Heart right ventricle (tissue), 16 donors: Measurements from ENCODE around the gene PDK4. TPM values are rescaled to one million over a fixed set of nuclear protein-coding genes. Genes with fewer than 3 reads are reported as not detected.

Source experiments
- ATAC-seq, 8 donors: fragments of 200-7000 bp; cut with Tn5 transposase; one replicate each; pipeline ENCODE4 v1.9.1; 2020; ENCODE audit warnings: mild to moderate bottlenecking in 8 of 8, moderate library complexity in 8 of 8, moderate number of reproducible peaks in 1 of 8
- DNase-seq, 2 donors: peaks; one replicate each; pipeline ENCODE4 v3.0.0-alpha.2; 2020
- H3K27ac ChIP-seq, 10 donors: fragments of 200-600 bp; sonication (generic) in 2 of 10; one replicate each; pipeline versions ENCODE4 v1.5.0 to v1.8.0; 2020 to 2022; ENCODE audit warnings: mild to moderate bottlenecking in 3 of 10
- H3K27me3 ChIP-seq, 7 donors: fragments of 200-600 bp; one replicate each; pipeline ENCODE4 v1.8.0; 2021 to 2022; ENCODE audit warnings: mild to moderate bottlenecking in 2 of 7
- H3K36me3 ChIP-seq, 9 donors: fragments of 200-600 bp; sonication (generic) in 1 of 9; one replicate each; pipeline versions ENCODE4 v1.5.0 to v1.8.0; 2020 to 2022; ENCODE audit warnings: mild to moderate bottlenecking in 2 of 9
- H3K4me1 ChIP-seq, 9 donors: fragments of 200-600 bp; sonication (generic) in 1 of 9; one replicate each; pipeline versions ENCODE4 v1.5.0 to v1.8.0; 2020 to 2022; ENCODE audit warnings: mild to moderate bottlenecking in 4 of 9
- H3K4me3 ChIP-seq, 10 donors: fragments of 200-600 bp; sonication (generic) in 2 of 10; one replicate each; pipeline versions ENCODE4 v1.5.0 to v1.8.0; 2020 to 2022; ENCODE audit warnings: mild to moderate bottlenecking in 7 of 10, moderate library complexity in 2 of 10
- H3K9me3 ChIP-seq, 11 donors: fragments of 200-600 bp in 10 of 11; sonication (generic) in 2 of 11; one replicate each; pipeline versions ENCODE4 v1.5.0 to v1.8.0; 2013 to 2022; ENCODE audit warnings: mild to moderate bottlenecking in 2 of 11, control low read depth in 1 of 11, moderate library complexity in 1 of 11
- CTCF ChIP-seq, 9 donors: fragments of 200-600 bp; sonication (generic) in 2 of 9; IDR thresholded peaks; one replicate each; pipeline versions ENCODE4 v1.5.0 to v1.8.0; 2021 to 2022; ENCODE audit warnings: antibody characterized with exemption in 9 of 9, mild to moderate bottlenecking in 5 of 9, moderate library complexity in 1 of 9
- WGBS, 2 donors: extraction: QIAGEN DNeasy Blood & Tissue Kit; methylation state at CpG; one replicate each; pipeline ENCODE4 v1.1.7; 2013; ENCODE audit warnings: inconsistent platforms in 1 of 2; 5-methylcytosine and 5-hydroxymethylcytosine counted together
- intact Hi-C, 10 donors: fragments of 100-400 bp; cut with DNase I; formaldehyde crosslinking; loops; one replicate each; pipeline versions ENCODE4 v1.11.1 to v1.14.2; 2022
- long read RNA-seq, 3 donors: library from polyadenylated mRNA; unstranded; transcript quantifications; one replicate each; pipeline ENCODE4 v2.0.0, GENCODE V29; 2020 to 2021
- polyA plus RNA-seq, 2 donors: library from polyadenylated mRNA; stranded (reverse); fragments of 200-250 nt; gene quantifications; one replicate each; pipeline ENCODE4 v1.2.3, GENCODE V29; 2013
- total RNA-seq, 10 donors: library from RNA; stranded (reverse); fragmentation: NEBNext Ultra II Directional in 3 of 10; extraction: Animal tissue kit (Norgen Biotek cat#: 25700) in 3 of 10; gene quantifications; one replicate each; pipeline versions ENCODE4 v1.2.1 to v1.2.4, GENCODE V29; 2021 to 2023
- donor health status: Arrhythmogenic right ventricular cardiomyopathy.
- donor health status: ischemic (EF 13 %, LVEDD 7.1; RV severe dilation, severe dysfunction).
- donor health status: healthy with polysubstance abuse.
- donor health status: DM: no; HTN: yes; CAD: no.
- donor health status: DM: no; HTN: no; CAD: no.
- donor health status: ischemic (EF 25% LVEDD 6.9; RV normal size, moderate dysfunction).
- donor health status: ischemic (EF 25% LVEDD 5.7; RV mildly dilated, moderate dysfunction).
- donor health status: healthy.
- donor health status: DM: yes; HTN: yes; CAD: no.
- donor health status: Ischemic cardiomyopathy.
- donor health status: ischemic (EF 35%, LVEDD 5.7; RV mildly dilated, moderate dysfunction).
- donor health status: nonischemic (EF 11% LVEDD 7.7; RV severe dilation, severe dysfunction).
- donor health status: DM: yes; HTN: yes; CAD: no.
- donor health status: PGD.
- donor health status: ischemic (EF 29% LVEDD 5.4; RV normal size, mild dysfunction).
- donor health status: nonischemic (EF 23%, LVEDD 6.1; RV moderate dilation, normal function).

The PDK4 gene
- 1,000 to 10,000 TPM in 3 of 10 donors, 100 to 1,000 TPM in 5, 10 to 100 TPM in 2; 63.0 to 2,183 (median 269) TPM for total RNA-seq
- polyA plus RNA-seq, result 100 to 1,000 TPM; 114 to 369 TPM
- long read RNA-seq, donor 1, transcript PDK4-201 (11 exons, 3,576 nt), result major isoform, 110 of 152 reads
- long read RNA-seq, donor 1, partial matches to known transcripts, result 30 of 152 reads
- long read RNA-seq, donor 1, other reads (novel, unspliced or antisense), result 10 of 152 reads
- long read RNA-seq, donor 2, transcript PDK4-201 (11 exons, 3,576 nt), result major isoform, 70 of 88 reads
- long read RNA-seq, donor 2, partial matches to known transcripts, result 9 of 88 reads
- long read RNA-seq, donor 2, other reads (novel, unspliced or antisense), result 9 of 88 reads
- long read RNA-seq, donor 3, transcript PDK4-201 (11 exons, 3,576 nt), result major isoform, 5,075 of 6,195 reads
- long read RNA-seq, donor 3, transcript PDK4-204 (7 exons, 2,136 nt), result minor isoform, 22 of 6,195 reads
- long read RNA-seq, donor 3, partial matches to known transcripts, result 906 of 6,195 reads
- long read RNA-seq, donor 3, other reads (novel, unspliced or antisense), result 190 of 6,195 reads

GRCh38 chr7:95596198-95597063 lies at the start of gene PDK4:
Gene PDK4 (minus strand): TSS chr7:95596516. CDS start chr7:95596293, 223 bp downstream.
- Histone ChIP-seq H3K4me1 (peaks cover 0 to 70% (median 51%) of the 10 kb centered on the region in 9 donors), H3K27ac (peak within 1 kb of the TSS; percentile 89 to 99 (median 94)), H3K36me3 (peaks cover 0 to 37% (median 27%) of the 10 kb centered on the region in 9 donors), H3K27me3 (no peaks in the 10 kb centered on the region), H3K4me3 (peak within 1 kb of the TSS; percentile 47 to 91 (median 80)), H3K9me3 (no peaks in the 10 kb centered on the region)
- intact Hi-C loops, result loop anchor here in 8 of 10 donors (1.0 to 10.0 kb wide), 8 partner anchors 12 to 88 kb away; no protein-coding TSS in a partner anchor
- 0 to 1% methylated on average over 63 of the region's 63 CpGs for WGBS, 2 donors
- peak; percentile 93 to 95 for DNase-seq
- ATAC-seq, result peak; percentile 87 to 98 (median 96)
- TF ChIP-seq CTCF (IDR thresholded peaks at IDR 0.05), result no peak

- Histone ChIP-seq H3K27ac (no peak overlapping the region), H3K27me3 (no peaks in the 10 kb centered on the region), H3K4me1 (no peaks in the 10 kb centered on the region), H3K4me3 (no peak overlapping the region), H3K36me3 (no peaks in the 10 kb centered on the region), H3K9me3 (no peaks in the 10 kb centered on the region)
- ATAC-seq (no peak), DNase-seq (no peak)
- 70 to 76% methylated on average over 5 of the region's 5 CpGs for WGBS, 2 donors
- TF ChIP-seq CTCF (IDR thresholded peaks at IDR 0.05), result no peak
- intact Hi-C loops, result no loop called here
Observed at GRCh38 chr7:95642173-95642572, 45.9 kb upstream of the PDK4 start.

- ATAC-seq (no peak), DNase-seq (no peak)
- Histone ChIP-seq H3K4me1 (peaks cover 0 to 12% (median 0%) of the 10 kb centered on the region in 9 donors), H3K36me3 (no peaks in the 10 kb centered on the region), H3K9me3 (peaks cover 0 to 8% (median 0%) of the 10 kb centered on the region in 11 donors), H3K27ac (peak overlapping the region in 1 of 10 donors; percentile 48), H3K27me3 (no peaks in the 10 kb centered on the region), H3K4me3 (no peak overlapping the region)
- intact Hi-C loops, result loop anchor here in 1 of 10 donors (5.0 kb wide), 1 partner anchor 46 kb away; no protein-coding TSS in a partner anchor
- TF ChIP-seq CTCF (IDR thresholded peaks at IDR 0.05), result no peak
- WGBS, 2 donors, result 59 to 64% methylated on average over 2 of the region's 2 CpGs
Observed at GRCh38 chr7:95636140-95636940, 40.0 kb upstream of the PDK4 start.
